Parathyroid adenoma (tissue), 2 donors: ENCODE results near the gene CEND1.

ENCODE experiments used
- H2AFZ ChIP-seq: fragments of 300-600 bp; sonication (generic); one replicate; pipeline ENCODE4 v1.7.0; 2017; ENCODE audit warnings: antibody characterized with exemption, mild to moderate bottlenecking
- H3K27ac ChIP-seq: fragments of 300-600 bp; sonication (generic); one replicate; pipeline ENCODE4 v1.7.0; 2017
- H3K27me3 ChIP-seq: fragments of 300-600 bp; sonication (generic); one replicate; pipeline ENCODE4 v1.7.0; 2017; ENCODE audit warnings: low read length; ENCODE audit not compliant: control insufficient read depth, insufficient read depth
- H3K36me3 ChIP-seq: fragments of 300-600 bp; sonication (generic); one replicate; pipeline ENCODE4 v1.7.0; 2017; ENCODE audit warnings: low read length; ENCODE audit not compliant: control insufficient read depth, insufficient read depth
- H3K4me1 ChIP-seq: fragments of 300-600 bp; sonication (generic); one replicate; pipeline ENCODE4 v1.7.0; 2017; ENCODE audit warnings: control low read depth
- H3K4me2 ChIP-seq: fragments of 300-600 bp; sonication (generic); one replicate; pipeline ENCODE4 v1.7.0; 2017; ENCODE audit warnings: low read length
- H3K4me3 ChIP-seq: fragments of 300-600 bp; sonication (generic); one replicate; pipeline ENCODE4 v1.7.0; 2017; ENCODE audit warnings: low read depth, low read length
- H3K79me2 ChIP-seq: fragments of 300-600 bp; sonication (generic); one replicate; pipeline ENCODE4 v1.7.0; 2017; ENCODE audit warnings: control low read depth
- H3K9ac ChIP-seq: fragments of 300-600 bp; sonication (generic); one replicate; pipeline ENCODE4 v1.7.0; 2017; ENCODE audit warnings: mild to moderate bottlenecking
- H3K9me3 ChIP-seq: fragments of 300-600 bp; sonication (generic); one replicate; pipeline ENCODE4 v1.7.0; 2017; ENCODE audit warnings: low read length; ENCODE audit not compliant: control insufficient read depth
- CTCF ChIP-seq: fragments of 300-600 bp; sonication (generic); IDR thresholded peaks from one replicate; pipeline ENCODE4 v1.7.0; 2017; ENCODE audit warnings: antibody characterized with exemption, mild to moderate bottlenecking
- donor health status: primary hyperparathyroidism.

CEND1 gene

GRCh38 chr11:825366-826226 is 35.7 kb upstream of the CEND1 start:
- peaks cover 2% of the 10 kb centered on the region for H3K79me2 ChIP-seq
- H3K27me3 ChIP-seq, result no peaks in the 10 kb centered on the region
- H3K27ac ChIP-seq, result no peak overlapping the region
- TF ChIP-seq CTCF, result no peak
- no peak overlapping the region for H2AFZ ChIP-seq
- no peaks in the 10 kb centered on the region for H3K9me3 ChIP-seq
- H3K4me1 ChIP-seq, result no peaks in the 10 kb centered on the region
- no peak overlapping the region for H3K4me2 ChIP-seq
- H3K36me3 ChIP-seq, result no peaks in the 10 kb centered on the region
- no peak overlapping the region for H3K9ac ChIP-seq
- H3K4me3 ChIP-seq, result no peak overlapping the region

- TF ChIP-seq CTCF, result no peak
- no peak overlapping the region for H3K9ac ChIP-seq
- peaks cover 2% of the 10 kb centered on the region for H3K79me2 ChIP-seq
- no peak overlapping the region for H2AFZ ChIP-seq
- H3K36me3 ChIP-seq, result no peaks in the 10 kb centered on the region
- no peak overlapping the region for H3K4me3 ChIP-seq
- no peaks in the 10 kb centered on the region for H3K27me3 ChIP-seq
- no peak overlapping the region for H3K4me2 ChIP-seq
- no peak overlapping the region for H3K27ac ChIP-seq
- no peaks in the 10 kb centered on the region for H3K9me3 ChIP-seq
- no peaks in the 10 kb centered on the region for H3K4me1 ChIP-seq
These were observed 35.1 kb upstream of the CEND1 start for GRCh38 chr11:824942-825341.

- Histone ChIP-seq H3K4me2 (no peak overlapping the region), H3K36me3 (no peaks in the 10 kb centered on the region), H3K79me2 (peaks cover 2% of the 10 kb centered on the region), H3K9ac (no peak overlapping the region), H3K27ac (no peak overlapping the region), H2AFZ (no peak overlapping the region), H3K27me3 (no peaks in the 10 kb centered on the region), H3K4me3 (no peak overlapping the region), H3K4me1 (no peaks in the 10 kb centered on the region), H3K9me3 (no peaks in the 10 kb centered on the region)
- TF ChIP-seq CTCF, result no peak
These were observed 34.5 kb upstream of the CEND1 start for GRCh38 chr11:824292-824880.

- H3K9me3 ChIP-seq, result no peaks in the 10 kb centered on the region
- peaks cover 4% of the 10 kb centered on the region for H3K4me1 ChIP-seq
- H3K4me2 ChIP-seq, result no peak overlapping the region
- H3K36me3 ChIP-seq, result no peaks in the 10 kb centered on the region
- no peak overlapping the region for H3K4me3 ChIP-seq
- H3K79me2 ChIP-seq, result peaks cover 2% of the 10 kb centered on the region
- H2AFZ ChIP-seq, result no peak overlapping the region
- H3K9ac ChIP-seq, result no peak overlapping the region
- TF ChIP-seq CTCF, result no peak
- H3K27me3 ChIP-seq, result no peaks in the 10 kb centered on the region
- no peak overlapping the region for H3K27ac ChIP-seq
These were observed 33.8 kb upstream of the CEND1 start for GRCh38 chr11:823441-824291.
